B cell (primary cell): ENCODE results near the gene ARHGEF37. TPM values are rescaled to one million over a fixed set of nuclear protein-coding genes. Genes with fewer than 3 reads are reported as not detected.

ENCODE experiments used
- ATAC-seq: fragments of 200-7000 bp; cut with Tn5 transposase; one replicate; pipeline ENCODE4 v1.10.0; 2021; ENCODE audit warnings: low read depth, mild to moderate bottlenecking, moderate number of reproducible peaks, moderate library complexity
- CTCF ChIA-PET: fragments of 350-600 bp; sonication (Branson Sonifier 250); formaldehyde crosslinking; loops from one replicate; lab custom pipeline; 2021; ENCODE audit warnings: antibody characterized with exemption, inconsistent platforms; lab: Charles Lee
- POLR2A ChIA-PET: fragments of 350-600 bp; sonication (Branson Sonifier 250); formaldehyde crosslinking; loops from one replicate; lab custom pipeline; 2021; ENCODE audit warnings: antibody characterized with exemption; lab: Charles Lee
- DNase-seq: peaks from one replicate; pipeline ENCODE4 v3.0.0; 2013
- H2AFZ ChIP-seq: 2 replicates; pipeline ENCODE4 v1.6.1; 2012; ENCODE audit warnings: mild to moderate bottlenecking, low read depth, low read length; ENCODE audit not compliant: insufficient read depth, poor library complexity, severe bottlenecking
- H3K27ac ChIP-seq, 2 donors: 1 replicate in 1 of 2; 2 replicates in 1 of 2; pipeline ENCODE4 v1.5.1; 2012 to 2013; ENCODE audit warnings: low read length in 2 of 2, mild to moderate bottlenecking in 2 of 2, moderate library complexity in 1 of 2
- H3K27me3 ChIP-seq, 4 experiments: fragments of 200-600 bp in 1 of 4; sonication (generic) in 1 of 4; replicated peaks in 1 of 4; 1 replicate in 2 of 4; 2 replicates in 2 of 4; pipeline versions ENCODE4 v1.6.1 to v1.7.0; 2013 to 2016; ENCODE audit warnings: low read length in 3 of 4, mild to moderate bottlenecking in 2 of 4, mixed read lengths in 1 of 4, moderate library complexity in 1 of 4; ENCODE audit not compliant: insufficient read depth in 4 of 4, control insufficient read depth in 3 of 4; ENCODE audit errors: control extremely low read depth in 1 of 4
- H3K36me3 ChIP-seq, 2 experiments: replicated peaks in 1 of 2; 1 replicate in 1 of 2; 2 replicates in 1 of 2; pipeline versions ENCODE4 v1.6.1 to v1.7.1; 2013; ENCODE audit warnings: low read length in 1 of 2; ENCODE audit not compliant: insufficient read depth in 2 of 2, control insufficient read depth in 1 of 2; ENCODE audit errors: control extremely low read depth in 1 of 2, extremely low read depth in 1 of 2
- H3K4me1 ChIP-seq, 2 donors: fragments of 200-600 bp in 1 of 2; sonication (generic) in 1 of 2; 1 replicate in 1 of 2; 2 replicates in 1 of 2; pipeline versions ENCODE4 v1.5.1 to v1.6.1; 2013 to 2017; ENCODE audit warnings: low read length in 2 of 2; ENCODE audit not compliant: control insufficient read depth in 2 of 2, insufficient read depth in 2 of 2
- H3K4me2 ChIP-seq: replicated peaks from 2 replicates; pipeline ENCODE3; 2012; ENCODE audit warnings: mild to moderate bottlenecking, low read depth, low read length; ENCODE audit not compliant: poor library complexity, severe bottlenecking
- H3K4me3 ChIP-seq, 5 experiments: fragments of 200-600 bp in 1 of 5; sonication (generic) in 1 of 5; 1 replicate in 3 of 5; 2 replicates in 2 of 5; pipeline versions ENCODE4 v1.5.1 to v1.7.0; 2011 to 2016; ENCODE audit warnings: low read length in 4 of 5, mild to moderate bottlenecking in 4 of 5, low read depth in 2 of 5, control low read depth in 1 of 5, moderate library complexity in 1 of 5; ENCODE audit not compliant: insufficient read depth in 1 of 5; ENCODE audit errors: control extremely low read depth in 1 of 5, extremely low read depth in 1 of 5
- H3K79me2 ChIP-seq: fragments of 200-600 bp; sonication (generic); one replicate; pipeline ENCODE4 v1.6.0; 2016; ENCODE audit warnings: low read length; ENCODE audit not compliant: control insufficient read depth, insufficient read depth
- H3K9ac ChIP-seq: fragments of 200-600 bp; sonication (generic); 2 replicates; pipeline ENCODE4 v1.6.1; 2017; ENCODE audit warnings: mild to moderate bottlenecking, low read length, moderate library complexity
- H3K9me3 ChIP-seq, 3 donors: one replicate each; pipeline versions ENCODE4 v1.6.1 to v1.7.1; 2013; ENCODE audit warnings: low read length in 2 of 3; ENCODE audit not compliant: control insufficient read depth in 2 of 3, insufficient read depth in 1 of 3; ENCODE audit errors: control extremely low read depth in 1 of 3
- H4K20me1 ChIP-seq: 2 replicates; pipeline ENCODE4 v1.6.0; 2012; ENCODE audit warnings: mild to moderate bottlenecking, low read length; ENCODE audit not compliant: insufficient read depth, control insufficient read depth, poor library complexity, severe bottlenecking
- H3K27ac Mint-ChIP-seq: one replicate; pipeline ENCODE4 v1.8.0; 2021; ENCODE audit warnings: mixed read lengths
- H3K27me3 Mint-ChIP-seq: one replicate; pipeline ENCODE4 v1.8.0; 2021; ENCODE audit warnings: mixed read lengths
- H3K4me1 Mint-ChIP-seq: one replicate; pipeline ENCODE4 v1.8.0; 2021; ENCODE audit warnings: mixed read lengths
- H3K4me3 Mint-ChIP-seq: one replicate; pipeline ENCODE4 v1.8.0; 2021; ENCODE audit warnings: mixed read lengths
- H3K9me3 Mint-ChIP-seq: one replicate; pipeline ENCODE4 v1.8.0; 2022; ENCODE audit warnings: mixed read lengths; ENCODE audit not compliant: insufficient read depth
- EZH2 ChIP-seq: IDR thresholded peaks from 2 replicates; pipeline ENCODE4 v1.6.1; 2012; ENCODE audit warnings: borderline replicate concordance, low read depth, mild to moderate bottlenecking, moderate library complexity, low read length; ENCODE audit not compliant: insufficient read depth, poor library complexity, severe bottlenecking
- WGBS: methylation state at CpG from one replicate; pipeline ENCODE4 v1.1.5; 2013; ENCODE audit warnings: missing lambda C conversion rate; ENCODE audit not compliant: insufficient coverage; 5-methylcytosine and 5-hydroxymethylcytosine counted together
- intact Hi-C: fragments of 100-400 bp; cut with micrococcal nuclease; formaldehyde crosslinking; loops from one replicate; pipeline ENCODE4 v1.10.0; 2022
- polyA plus RNA-seq: library from polyadenylated mRNA; depleted of rRNA; stranded (reverse); fragments of >200 nt; gene quantifications from 2 replicates; pipeline ENCODE4 v1.2.3, GENCODE V29; 2012
- total RNA-seq, 2 donors: library from RNA; stranded (reverse); fragments of 120-200 nt in 1 of 2; gene quantifications; 1 replicate in 1 of 2; 2 replicates in 1 of 2; pipeline versions ENCODE4 v1.2.3 to v1.2.4, GENCODE V29; 2013 to 2022
- TF ChIP-seq, protein P1 (sequence below): fragments of 200-600 bp; IDR thresholded peaks from one replicate; pipeline ENCODE4 v1.8.0; 2022; ENCODE audit warnings: antibody characterized with exemption, mild to moderate bottlenecking

ARHGEF37 gene
- total and polyA plus RNA-seq, 2 donors (not counting 1 experiment from before 2014, with no cell fraction given): 0.06 to 1.7 TPM

DNA sequence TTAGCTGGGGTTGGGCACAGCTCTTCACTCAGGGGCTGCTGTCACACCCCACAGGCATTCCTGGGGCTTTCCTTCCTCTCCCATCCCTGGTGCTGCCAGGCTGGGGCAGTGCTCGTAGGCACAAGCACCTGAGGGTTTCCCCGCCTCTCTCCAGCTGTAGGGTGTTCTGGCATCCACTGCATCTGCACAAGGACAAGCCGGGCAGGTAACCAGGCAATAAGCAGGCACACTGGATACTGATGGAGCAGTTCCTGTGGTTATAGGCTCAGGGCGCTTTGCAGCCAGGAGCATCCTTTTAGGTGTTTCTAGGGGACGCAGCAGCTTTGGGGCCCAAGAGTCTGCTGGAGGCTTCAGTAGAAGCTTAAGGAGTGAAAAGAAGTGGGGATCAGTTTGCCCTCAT is 56.8 kb downstream of the ARHGEF37 start:
- Histone ChIP-seq H3K4me1 (no peaks in the 10 kb centered on the region), H4K20me1 (no peaks in the 10 kb centered on the region), H3K27me3 (no peaks in the 10 kb centered on the region), H3K4me3 (no peak overlapping the region), H2AFZ (no peak overlapping the region), H3K4me2 (no peak overlapping the region), H3K9ac (no peak overlapping the region), H3K36me3 (no peaks in the 10 kb centered on the region), H3K9me3 (no peaks in the 10 kb centered on the region), H3K27ac (no peak overlapping the region), H3K79me2 (no peaks in the 10 kb centered on the region)
- H3K27me3 Mint-ChIP-seq: no peaks in the 10 kb centered on the region
- 88% methylated on average over 4 of the region's 5 CpGs for WGBS
- ChIA-PET POLR2A (interaction anchor here (0.6 kb wide), 1 partner anchor 223 kb away, joined by 5 read pairs; no protein-coding TSS in a partner anchor), CTCF (interaction anchor here (0.6 to 13.2 kb wide), 10 partner anchors 18 to 576 kb away, joined by 3 to 389 read pairs (median 10); no protein-coding TSS in a partner anchor)
- no peak overlapping the region for H3K27ac Mint-ChIP-seq
- TF ChIP-seq EZH2: no peak
- TF ChIP-seq, protein P1, sequence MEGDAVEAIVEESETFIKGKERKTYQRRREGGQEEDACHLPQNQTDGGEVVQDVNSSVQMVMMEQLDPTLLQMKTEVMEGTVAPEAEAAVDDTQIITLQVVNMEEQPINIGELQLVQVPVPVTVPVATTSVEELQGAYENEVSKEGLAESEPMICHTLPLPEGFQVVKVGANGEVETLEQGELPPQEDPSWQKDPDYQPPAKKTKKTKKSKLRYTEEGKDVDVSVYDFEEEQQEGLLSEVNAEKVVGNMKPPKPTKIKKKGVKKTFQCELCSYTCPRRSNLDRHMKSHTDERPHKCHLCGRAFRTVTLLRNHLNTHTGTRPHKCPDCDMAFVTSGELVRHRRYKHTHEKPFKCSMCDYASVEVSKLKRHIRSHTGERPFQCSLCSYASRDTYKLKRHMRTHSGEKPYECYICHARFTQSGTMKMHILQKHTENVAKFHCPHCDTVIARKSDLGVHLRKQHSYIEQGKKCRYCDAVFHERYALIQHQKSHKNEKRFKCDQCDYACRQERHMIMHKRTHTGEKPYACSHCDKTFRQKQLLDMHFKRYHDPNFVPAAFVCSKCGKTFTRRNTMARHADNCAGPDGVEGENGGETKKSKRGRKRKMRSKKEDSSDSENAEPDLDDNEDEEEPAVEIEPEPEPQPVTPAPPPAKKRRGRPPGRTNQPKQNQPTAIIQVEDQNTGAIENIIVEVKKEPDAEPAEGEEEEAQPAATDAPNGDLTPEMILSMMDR: no peak
- ATAC-seq: no peak
- H3K4me1 Mint-ChIP-seq: peaks cover 1% of the 10 kb centered on the region
- no peak for DNase-seq
- intact Hi-C loops: no loop called here
- no peak overlapping the region for H3K4me3 Mint-ChIP-seq
- no peaks in the 10 kb centered on the region for H3K9me3 Mint-ChIP-seq

DNA sequence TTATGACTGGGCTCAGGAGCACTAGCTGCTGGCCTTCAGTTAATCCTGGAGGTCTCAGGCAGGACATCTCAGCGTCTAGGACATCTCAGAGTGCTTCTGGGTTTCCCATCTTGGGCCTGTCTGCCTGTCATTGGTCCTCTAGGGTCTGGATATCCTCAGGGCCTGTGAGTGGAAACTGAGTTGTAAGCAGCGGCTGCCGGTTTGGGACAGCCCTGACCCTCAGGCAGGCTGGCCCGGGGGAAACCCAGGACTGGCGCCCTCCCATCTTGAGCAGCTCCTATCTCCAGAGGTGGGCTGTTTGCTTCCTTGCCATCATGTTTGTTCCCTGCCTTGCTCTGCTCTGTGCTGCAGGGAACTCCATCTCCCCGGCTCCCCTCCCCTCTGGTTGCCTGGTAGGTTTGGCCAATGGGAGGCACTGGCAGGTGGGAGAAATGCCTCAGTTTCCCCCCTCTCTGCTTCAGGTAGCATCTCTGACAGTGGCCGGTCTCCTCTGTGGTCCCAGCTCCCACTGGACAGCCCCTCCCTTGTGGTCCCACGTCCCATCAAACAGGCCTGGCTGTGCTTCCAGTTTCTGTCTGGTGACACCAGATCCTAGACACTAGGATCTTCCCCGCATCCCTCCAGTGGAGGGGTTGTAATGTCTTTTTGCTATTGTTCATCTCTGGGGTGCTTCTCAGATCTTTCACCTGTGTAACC is 57.4 kb downstream of the ARHGEF37 start:
- intact Hi-C loops: no loop called here
- Mint-ChIP-seq H3K27me3 (no peaks in the 10 kb centered on the region), H3K4me1 (peaks cover 1% of the 10 kb centered on the region), H3K27ac (no peak overlapping the region), H3K4me3 (no peak overlapping the region), H3K9me3 (no peaks in the 10 kb centered on the region)
- H3K9me3 ChIP-seq: no peaks in the 10 kb centered on the region
- CTCF ChIA-PET: interaction anchor here (0.6 to 13.2 kb wide), 9 partner anchors 18 to 576 kb away, joined by 3 to 389 read pairs (median 12); no protein-coding TSS in a partner anchor
- no peak overlapping the region for H3K4me2 ChIP-seq
- H3K27ac ChIP-seq: no peak overlapping the region
- POLR2A ChIA-PET: interaction anchor here (0.6 kb wide), 1 partner anchor 222 kb away, joined by 5 read pairs; no protein-coding TSS in a partner anchor
- no peaks in the 10 kb centered on the region for H4K20me1 ChIP-seq
- ATAC-seq (no peak), DNase-seq (no peak)
- no peak overlapping the region for H2AFZ ChIP-seq
- TF ChIP-seq, protein P1: no peak
- TF ChIP-seq EZH2: no peak
- H3K4me1 ChIP-seq: no peaks in the 10 kb centered on the region
- H3K27me3 ChIP-seq: no peaks in the 10 kb centered on the region
- no peak overlapping the region for H3K4me3 ChIP-seq
- no peak overlapping the region for H3K9ac ChIP-seq
- H3K36me3 ChIP-seq: no peaks in the 10 kb centered on the region
- H3K79me2 ChIP-seq: no peaks in the 10 kb centered on the region
- WGBS: 89% methylated on average over 6 of the region's 9 CpGs
